GM18907 (cell line): ENCODE data around the gene PDCD1LG2.
"Not testable (repeated sequence)": the region's sequence is repeated elsewhere in the genome, so short reads cannot be mapped to it uniquely, and the experiment has no call there.

Source experiments
- ATAC-seq: cut with Tn5 transposase; IDR thresholded peaks from one replicate; pipeline ENCODE4 v1.9.1; 2021; ENCODE audit warnings: mild to moderate bottlenecking, moderate library complexity; ENCODE audit not compliant: unreplicated experiment

PDCD1LG2 gene

GRCh38 chr9:5493679-5494511 is 16.4 kb upstream of the PDCD1LG2 start:
- peak; percentile 89 for ATAC-seq

GRCh38 chr9:5494765-5495164 is 15.6 kb upstream of the PDCD1LG2 start:
- not testable (repeated sequence) for ATAC-seq

- no peak for ATAC-seq
Observed at GRCh38 chr9:5499157-5499556, 11.2 kb upstream of the PDCD1LG2 start.

- ATAC-seq = no peak
Observed at GRCh38 chr9:5499889-5500398, 10.4 kb upstream of the PDCD1LG2 start.

- ATAC-seq = no peak
Observed at GRCh38 chr9:5500441-5501235, 9.7 kb upstream of the PDCD1LG2 start.

- ATAC-seq = no peak
Observed at GRCh38 chr9:5502553-5502952, 7.8 kb upstream of the PDCD1LG2 start.

GRCh38 chr9:5509573-5509972 is 758 bp upstream of the PDCD1LG2 start:
- no peak for ATAC-seq

- ATAC-seq = no peak
Observed at GRCh38 chr9:5510989-5511388, 658 bp downstream of the PDCD1LG2 start.

GRCh38 chr9:5511476-5511875 is 1.1 kb downstream of the PDCD1LG2 start:
- no peak for ATAC-seq

- ATAC-seq = no peak
Observed at GRCh38 chr9:5511935-5512580, 1.7 kb downstream of the PDCD1LG2 start.

- no peak for ATAC-seq
Observed at GRCh38 chr9:5512658-5513452, 2.5 kb downstream of the PDCD1LG2 start.

GRCh38 chr9:5513966-5514616 is 3.8 kb downstream of the PDCD1LG2 start:
- no peak for ATAC-seq

- ATAC-seq = no peak
Observed at GRCh38 chr9:5514617-5515260, 4.4 kb downstream of the PDCD1LG2 start.

- ATAC-seq = no peak
Observed at GRCh38 chr9:5515261-5515650, 4.9 kb downstream of the PDCD1LG2 start.

- ATAC-seq = no peak
Observed at GRCh38 chr9:5516453-5517220, 6.3 kb downstream of the PDCD1LG2 start.

- peak; percentile 47 for ATAC-seq
Observed at GRCh38 chr9:5518171-5518936, 8.0 kb downstream of the PDCD1LG2 start.

- peak; percentile 14 for ATAC-seq
Observed at GRCh38 chr9:5518937-5519319, 8.6 kb downstream of the PDCD1LG2 start.

GRCh38 chr9:5524090-5524489 is 13.8 kb downstream of the PDCD1LG2 start:
- no peak for ATAC-seq
